HG02852 (cell line): Measurements from ENCODE around the gene SGIP1.
"Not testable (repeated sequence)": the region's sequence is repeated elsewhere in the genome, so short reads cannot be mapped to it uniquely, and the experiment has no call there.

Experiments
- ATAC-seq: cut with Tn5 transposase; IDR thresholded peaks from one replicate; pipeline ENCODE4 v1.9.1; 2021; ENCODE audit warnings: mild to moderate bottlenecking, moderate library complexity; ENCODE audit not compliant: unreplicated experiment

SGIP1 gene

DNA sequence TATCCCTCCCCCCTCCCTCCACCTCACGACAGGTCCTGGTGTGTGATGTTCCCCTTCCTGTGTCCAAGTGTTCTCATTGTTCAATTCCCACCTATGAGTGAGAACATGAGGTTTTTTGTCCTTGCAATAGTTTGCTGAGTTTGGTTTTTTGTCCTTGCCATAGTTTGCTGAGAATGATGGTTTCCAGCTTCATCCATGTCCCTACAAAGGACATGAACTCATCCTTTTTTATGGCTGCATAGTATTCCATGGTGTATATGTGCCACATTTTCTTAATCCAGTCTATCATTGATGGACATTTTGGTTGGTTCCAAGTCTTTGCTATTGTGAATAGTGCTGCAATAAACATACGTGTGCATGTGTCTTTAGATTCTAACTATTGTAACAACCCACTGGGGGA lies 261.9 kb downstream of the SGIP1 start:
- not testable (repeated sequence) for ATAC-seq
